Thoracic aorta (tissue), 2 donors: ENCODE measurements around the gene RAB7A. TPM values are rescaled to one million over a fixed set of nuclear protein-coding genes. Genes with fewer than 3 reads are reported as not detected.

Source experiments
- ATAC-seq: fragments of 150-250 bp; one replicate; pipeline ENCODE4 v1.8.0; 2017; ENCODE audit warnings: low read depth; ENCODE audit not compliant: insufficient number of reproducible peaks, low FRiP score
- DNase-seq: peaks from one replicate; pipeline ENCODE4 v3.0.0-alpha.2; 2020; ENCODE audit warnings: low spot score
- H3K27ac ChIP-seq, 2 donors: fragments of 200-600 bp; sonication (generic); 1 replicate in 1 of 2; 2 replicates in 1 of 2; pipeline ENCODE4 v1.5.1; 2016; ENCODE audit warnings: mild to moderate bottlenecking in 2 of 2, moderate library complexity in 2 of 2
- H3K27me3 ChIP-seq: fragments of 200-600 bp; sonication (generic); replicated peaks from 2 replicates; pipeline ENCODE4 v1.6.0; 2016; ENCODE audit warnings: mild to moderate bottlenecking; ENCODE audit not compliant: insufficient read depth
- H3K36me3 ChIP-seq: fragments of 200-600 bp; sonication (generic); one replicate; pipeline ENCODE4 v1.5.1; 2016
- H3K4me1 ChIP-seq, 2 donors: fragments of 200-600 bp; sonication (generic); 1 replicate in 1 of 2; 2 replicates in 1 of 2; pipeline versions ENCODE4 v1.5.1 to v1.6.0; 2016; ENCODE audit warnings: low read depth in 2 of 2, mild to moderate bottlenecking in 1 of 2; ENCODE audit not compliant: control insufficient read depth in 1 of 2
- H3K4me3 ChIP-seq: fragments of 200-600 bp; sonication (generic); 2 replicates; pipeline ENCODE4 v1.5.1; 2016; ENCODE audit warnings: mild to moderate bottlenecking
- H3K9me3 ChIP-seq: fragments of 200-600 bp; sonication (generic); 2 replicates; pipeline ENCODE4 v1.5.1; 2016
- total RNA-seq, 2 donors: library from RNA; depleted of rRNA; stranded (reverse); fragments of >200 nt; gene quantifications; one replicate each; pipeline versions ENCODE4 v1.1.0 to v1.2.3, GENCODE V29; 2016
- TF ChIP-seq, protein P1 (sequence below): fragments of 200-600 bp; sonication (generic); IDR thresholded peaks from one replicate; pipeline ENCODE4 v1.5.1; 2019; ENCODE audit warnings: antibody characterized with exemption

RAB7A gene
- total RNA-seq, 2 donors from 2014 or later = 73.1 to 108 TPM

GRCh38 chr3:128760881-128761280 is 34.9 kb downstream of the RAB7A start:
- Histone ChIP-seq H3K9me3 (no peaks in the 10 kb centered on the region), H3K27me3 (no peaks in the 10 kb centered on the region), H3K36me3 (no peaks in the 10 kb centered on the region), H3K4me3 (no peak overlapping the region), H3K4me1 (peaks cover 4 to 32% of the 10 kb centered on the region in 2 donors), H3K27ac (no peak overlapping the region)
- TF ChIP-seq, protein P1, sequence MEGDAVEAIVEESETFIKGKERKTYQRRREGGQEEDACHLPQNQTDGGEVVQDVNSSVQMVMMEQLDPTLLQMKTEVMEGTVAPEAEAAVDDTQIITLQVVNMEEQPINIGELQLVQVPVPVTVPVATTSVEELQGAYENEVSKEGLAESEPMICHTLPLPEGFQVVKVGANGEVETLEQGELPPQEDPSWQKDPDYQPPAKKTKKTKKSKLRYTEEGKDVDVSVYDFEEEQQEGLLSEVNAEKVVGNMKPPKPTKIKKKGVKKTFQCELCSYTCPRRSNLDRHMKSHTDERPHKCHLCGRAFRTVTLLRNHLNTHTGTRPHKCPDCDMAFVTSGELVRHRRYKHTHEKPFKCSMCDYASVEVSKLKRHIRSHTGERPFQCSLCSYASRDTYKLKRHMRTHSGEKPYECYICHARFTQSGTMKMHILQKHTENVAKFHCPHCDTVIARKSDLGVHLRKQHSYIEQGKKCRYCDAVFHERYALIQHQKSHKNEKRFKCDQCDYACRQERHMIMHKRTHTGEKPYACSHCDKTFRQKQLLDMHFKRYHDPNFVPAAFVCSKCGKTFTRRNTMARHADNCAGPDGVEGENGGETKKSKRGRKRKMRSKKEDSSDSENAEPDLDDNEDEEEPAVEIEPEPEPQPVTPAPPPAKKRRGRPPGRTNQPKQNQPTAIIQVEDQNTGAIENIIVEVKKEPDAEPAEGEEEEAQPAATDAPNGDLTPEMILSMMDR = no peak
- ATAC-seq (no peak), DNase-seq (no peak)

- TF ChIP-seq, protein P1 = no peak
- peaks cover 4 to 32% of the 10 kb centered on the region in 2 donors for H3K4me1 ChIP-seq
- no peaks in the 10 kb centered on the region for H3K36me3 ChIP-seq
- ATAC-seq (no peak), DNase-seq (no peak)
- no peaks in the 10 kb centered on the region for H3K9me3 ChIP-seq
- no peak overlapping the region for H3K27ac ChIP-seq
- H3K27me3 ChIP-seq = no peaks in the 10 kb centered on the region
- H3K4me3 ChIP-seq = no peak overlapping the region
These were observed 35.4 kb downstream of the RAB7A start for GRCh38 chr3:128761392-128761791.

DNA sequence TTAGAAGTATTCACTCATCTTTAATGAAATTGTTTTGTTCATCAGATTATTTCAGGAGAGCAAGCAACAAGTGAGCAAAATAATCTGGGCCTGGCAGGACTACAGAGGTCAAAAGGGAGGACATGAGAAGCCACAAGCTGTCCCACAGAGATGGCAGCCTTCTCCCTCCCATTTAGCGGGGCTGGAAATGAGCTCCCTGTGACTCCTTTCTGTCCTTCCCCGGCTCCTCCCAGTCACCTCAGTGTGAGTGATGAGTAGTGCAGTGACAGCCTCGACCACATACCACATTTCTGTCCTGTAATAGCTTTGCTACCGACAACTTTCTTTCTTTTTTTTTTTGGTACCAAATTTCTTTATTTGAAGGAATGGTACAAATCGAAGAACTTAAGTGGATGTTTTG is 38.0 kb downstream of the RAB7A start:
- peaks cover 18 to 50% of the 10 kb centered on the region in 2 donors for H3K4me1 ChIP-seq
- TF ChIP-seq, protein P1 = no peak
- no peaks in the 10 kb centered on the region for H3K27me3 ChIP-seq
- H3K36me3 ChIP-seq = no peaks in the 10 kb centered on the region
- no peak overlapping the region for H3K4me3 ChIP-seq
- no peak overlapping the region for H3K27ac ChIP-seq
- DNase-seq (no peak), ATAC-seq (no peak)
- H3K9me3 ChIP-seq = no peaks in the 10 kb centered on the region

DNA sequence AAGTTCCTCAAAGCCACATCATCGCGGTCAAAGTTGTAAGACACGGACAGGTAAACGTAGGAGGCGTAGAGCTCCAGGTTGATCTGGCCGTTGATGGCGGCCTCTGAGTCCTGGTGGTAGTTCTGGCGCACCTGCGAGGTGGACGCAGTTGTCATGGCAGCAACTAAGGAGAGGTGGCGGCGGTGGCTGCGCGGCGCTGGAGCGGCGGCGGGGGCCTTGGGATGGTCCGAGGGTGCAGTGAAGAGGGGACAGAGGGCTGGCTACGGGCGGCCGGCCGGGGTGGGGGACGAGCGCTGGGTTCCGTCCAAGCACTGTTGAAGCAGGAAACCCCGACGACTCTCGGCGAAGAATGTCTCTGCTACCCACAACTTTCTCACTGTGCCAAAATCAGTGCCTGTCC is 38.9 kb downstream of the RAB7A start:
- DNase-seq = no peak
- no peaks in the 10 kb centered on the region for H3K36me3 ChIP-seq
- H3K27me3 ChIP-seq = no peaks in the 10 kb centered on the region
- no peaks in the 10 kb centered on the region for H3K9me3 ChIP-seq
- TF ChIP-seq, protein P1 = no peak
- no peak overlapping the region for H3K27ac ChIP-seq
- no peak overlapping the region for H3K4me3 ChIP-seq
- H3K4me1 ChIP-seq = peaks cover 18 to 50% of the 10 kb centered on the region in 2 donors
- no peak for ATAC-seq

- DNase-seq = no peak
- H3K27ac ChIP-seq = no peak overlapping the region
- H3K4me3 ChIP-seq = no peak overlapping the region
- peaks cover 18 to 52% of the 10 kb centered on the region in 2 donors for H3K4me1 ChIP-seq
- H3K27me3 ChIP-seq = no peaks in the 10 kb centered on the region
- H3K9me3 ChIP-seq = no peaks in the 10 kb centered on the region
- TF ChIP-seq, protein P1 = no peak
- no peak for ATAC-seq
- H3K36me3 ChIP-seq = no peaks in the 10 kb centered on the region
These were observed 41.2 kb downstream of the RAB7A start for GRCh38 chr3:128767094-128767750.
